Fibroblast of mammary gland (primary cell): ENCODE measurements around the gene DISP3.
A peak's percentile ranks its signal among the peaks of the same experiment; 100 is the strongest.

Source experiments
- DNase-seq: peaks from one replicate; pipeline ENCODE4 v3.0.0-alpha.2; 2010; ENCODE audit warnings: low read depth
- H3K4me3 ChIP-seq: 2 replicates; pipeline ENCODE4 v1.5.1; 2011; ENCODE audit warnings: low read depth, mild to moderate bottlenecking, low read length, moderate library complexity; ENCODE audit not compliant: control insufficient read depth
- TF ChIP-seq, protein P1 (sequence below): conservative IDR thresholded peaks from 2 replicates; pipeline ENCODE4 v1.5.1; 2011; ENCODE audit warnings: low read depth, low read length, inconsistent platforms; ENCODE audit not compliant: control insufficient read depth, insufficient read depth

Gene DISP3

DNA sequence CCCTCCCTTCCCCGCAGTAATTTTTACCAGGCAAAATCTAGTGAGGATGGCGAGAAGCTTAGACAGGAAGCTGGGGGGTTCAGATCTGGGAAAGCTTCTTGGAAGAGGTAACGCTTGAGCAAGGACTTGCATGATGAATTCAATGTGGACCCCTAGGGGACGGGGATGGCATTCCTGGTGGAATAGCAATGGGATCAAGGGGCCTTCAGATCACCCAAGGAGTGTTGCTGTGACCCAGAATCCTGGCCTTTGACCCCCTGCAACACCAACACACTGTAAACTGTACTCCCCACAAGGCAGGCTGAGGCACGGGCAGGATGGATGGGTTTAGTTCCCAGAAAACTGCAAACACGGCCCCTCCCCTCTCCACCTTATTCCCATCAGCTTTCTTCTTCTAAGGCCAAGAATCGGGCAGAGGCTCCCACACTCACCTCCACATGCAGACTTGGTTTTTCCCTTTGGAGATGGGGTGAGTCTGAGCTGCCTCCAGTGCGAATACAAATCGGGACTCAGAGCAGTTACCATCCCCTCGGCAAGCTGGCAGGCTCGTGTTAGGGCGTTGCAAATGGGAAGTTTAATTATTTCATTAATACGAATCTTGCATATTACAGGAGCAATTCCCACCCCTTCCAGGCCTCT is 20.1 kb downstream of the DISP3 start:
- no peak for DNase-seq
- no peak overlapping the region for H3K4me3 ChIP-seq
- TF ChIP-seq, protein P1, sequence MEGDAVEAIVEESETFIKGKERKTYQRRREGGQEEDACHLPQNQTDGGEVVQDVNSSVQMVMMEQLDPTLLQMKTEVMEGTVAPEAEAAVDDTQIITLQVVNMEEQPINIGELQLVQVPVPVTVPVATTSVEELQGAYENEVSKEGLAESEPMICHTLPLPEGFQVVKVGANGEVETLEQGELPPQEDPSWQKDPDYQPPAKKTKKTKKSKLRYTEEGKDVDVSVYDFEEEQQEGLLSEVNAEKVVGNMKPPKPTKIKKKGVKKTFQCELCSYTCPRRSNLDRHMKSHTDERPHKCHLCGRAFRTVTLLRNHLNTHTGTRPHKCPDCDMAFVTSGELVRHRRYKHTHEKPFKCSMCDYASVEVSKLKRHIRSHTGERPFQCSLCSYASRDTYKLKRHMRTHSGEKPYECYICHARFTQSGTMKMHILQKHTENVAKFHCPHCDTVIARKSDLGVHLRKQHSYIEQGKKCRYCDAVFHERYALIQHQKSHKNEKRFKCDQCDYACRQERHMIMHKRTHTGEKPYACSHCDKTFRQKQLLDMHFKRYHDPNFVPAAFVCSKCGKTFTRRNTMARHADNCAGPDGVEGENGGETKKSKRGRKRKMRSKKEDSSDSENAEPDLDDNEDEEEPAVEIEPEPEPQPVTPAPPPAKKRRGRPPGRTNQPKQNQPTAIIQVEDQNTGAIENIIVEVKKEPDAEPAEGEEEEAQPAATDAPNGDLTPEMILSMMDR = no peak

DNA sequence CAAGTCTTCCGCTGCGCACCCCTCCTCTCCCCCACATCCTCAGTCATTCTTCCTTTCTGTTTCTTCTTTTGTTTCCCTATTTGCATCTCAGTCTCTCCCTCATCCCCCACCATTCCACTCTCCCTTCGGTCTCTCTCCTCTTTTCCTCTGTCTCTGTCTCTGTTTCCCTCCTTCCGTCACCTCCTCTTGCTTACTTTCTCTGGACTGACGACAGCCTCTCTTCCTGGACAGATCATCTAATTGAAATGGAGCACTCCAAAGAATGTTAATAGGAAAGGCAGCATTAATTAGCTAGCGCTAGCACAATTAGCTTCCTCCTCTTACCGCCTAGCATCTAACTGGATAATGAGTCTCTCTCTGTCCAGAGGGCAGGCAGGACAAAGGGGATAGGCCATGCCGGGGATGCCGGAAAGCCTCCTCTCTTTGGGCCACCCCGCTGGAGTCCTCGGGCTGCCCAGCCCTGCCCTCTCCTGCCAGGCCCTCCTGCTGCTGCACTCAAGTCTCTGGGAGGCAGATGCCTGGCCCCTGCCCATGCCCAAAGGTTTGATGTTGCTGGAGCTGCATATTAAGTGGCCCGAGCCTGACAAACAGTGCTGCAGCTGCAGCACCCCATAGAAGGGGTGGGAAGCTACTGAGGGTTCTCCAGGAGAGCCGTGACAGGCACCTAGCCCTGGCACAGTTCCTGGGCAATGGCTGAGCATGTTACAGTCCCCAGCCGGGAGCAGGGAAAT is 20.8 kb downstream of the DISP3 start:
- TF ChIP-seq, protein P1 = no peak
- no peak for DNase-seq
- no peak overlapping the region for H3K4me3 ChIP-seq

DNA sequence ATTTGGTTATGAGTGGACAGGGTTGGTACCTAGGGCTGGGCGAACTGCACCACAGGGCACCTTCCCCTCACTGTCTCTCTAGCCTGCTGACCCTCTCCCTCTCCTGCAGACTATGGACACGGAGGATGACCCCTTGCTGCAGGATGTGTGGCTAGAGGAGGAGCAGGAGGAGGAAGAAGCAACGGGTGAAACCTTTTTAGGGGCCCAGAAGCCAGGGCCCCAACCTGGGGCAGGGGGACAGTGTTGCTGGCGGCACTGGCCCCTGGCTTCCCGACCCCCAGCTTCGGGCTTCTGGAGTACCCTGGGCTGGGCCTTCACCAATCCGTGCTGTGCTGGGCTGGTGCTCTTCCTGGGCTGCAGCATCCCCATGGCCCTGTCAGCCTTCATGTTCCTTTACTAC is 21.9 kb downstream of the DISP3 start:
- TF ChIP-seq, protein P1 = no peak
- DNase-seq = no peak
- H3K4me3 ChIP-seq = no peak overlapping the region

GRCh38 chr1:11501491-11501897 is 22.5 kb downstream of the DISP3 start:
- TF ChIP-seq, protein P1 = no peak
- H3K4me3 ChIP-seq = no peak overlapping the region
- peak; percentile 3 for DNase-seq

- DNase-seq = no peak
- no peak overlapping the region for H3K4me3 ChIP-seq
- TF ChIP-seq, protein P1 = no peak
These were observed 23.0 kb downstream of the DISP3 start for GRCh38 chr1:11501906-11502485.

DNA sequence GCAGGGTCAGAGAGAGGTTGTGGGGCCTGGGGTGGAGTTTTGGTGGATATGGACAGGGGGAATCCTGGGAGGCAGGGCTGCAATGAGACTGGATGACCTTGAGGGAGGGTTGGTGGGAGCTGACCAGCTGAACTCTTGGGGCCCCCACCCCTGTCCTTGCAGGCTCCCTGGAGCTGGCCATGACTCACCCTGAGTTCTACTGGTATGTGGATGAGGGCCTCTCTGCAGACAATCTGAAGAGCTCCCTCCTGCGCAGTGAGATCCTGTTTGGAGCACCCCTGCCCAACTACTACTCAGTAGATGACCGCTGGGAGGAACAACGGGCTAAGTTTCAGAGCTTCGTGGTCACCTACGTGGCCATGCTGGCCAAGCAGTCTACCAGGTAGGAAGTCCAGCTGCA is 23.6 kb downstream of the DISP3 start:
- no peak overlapping the region for H3K4me3 ChIP-seq
- DNase-seq = no peak
- TF ChIP-seq, protein P1 = no peak
